ENCODE data around the gene SYT5. TPM values are rescaled to one million over a fixed set of nuclear protein-coding genes. Genes with fewer than 3 reads are reported as not detected.
A peak's percentile ranks its signal among the peaks of the same experiment; 100 is the strongest.

SYT5 gene
- total RNA-seq, 1 donor from 2014 or later: 0.29 TPM

DNA sequence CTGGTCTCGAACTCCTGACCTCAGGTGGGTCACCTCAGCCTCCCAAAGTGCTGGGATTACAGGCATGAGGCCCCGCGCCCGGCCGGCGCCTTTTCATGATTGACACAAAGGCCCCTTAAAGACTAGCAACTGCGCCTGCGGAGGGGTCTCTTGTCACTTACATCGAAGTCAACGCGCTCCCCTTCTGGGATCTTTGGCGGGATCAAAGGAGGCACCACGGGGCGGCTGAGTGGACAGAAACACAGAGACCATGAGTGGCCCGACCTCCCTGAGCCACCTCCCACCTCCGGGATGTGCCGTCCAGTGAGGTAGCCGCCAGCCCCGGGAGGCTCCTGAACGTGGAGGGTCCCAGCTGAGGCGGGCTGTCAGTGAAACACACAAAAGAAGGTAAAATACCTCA, 38.4 kb downstream of the SYT5 start:
- TF ChIP-seq, protein P1, sequence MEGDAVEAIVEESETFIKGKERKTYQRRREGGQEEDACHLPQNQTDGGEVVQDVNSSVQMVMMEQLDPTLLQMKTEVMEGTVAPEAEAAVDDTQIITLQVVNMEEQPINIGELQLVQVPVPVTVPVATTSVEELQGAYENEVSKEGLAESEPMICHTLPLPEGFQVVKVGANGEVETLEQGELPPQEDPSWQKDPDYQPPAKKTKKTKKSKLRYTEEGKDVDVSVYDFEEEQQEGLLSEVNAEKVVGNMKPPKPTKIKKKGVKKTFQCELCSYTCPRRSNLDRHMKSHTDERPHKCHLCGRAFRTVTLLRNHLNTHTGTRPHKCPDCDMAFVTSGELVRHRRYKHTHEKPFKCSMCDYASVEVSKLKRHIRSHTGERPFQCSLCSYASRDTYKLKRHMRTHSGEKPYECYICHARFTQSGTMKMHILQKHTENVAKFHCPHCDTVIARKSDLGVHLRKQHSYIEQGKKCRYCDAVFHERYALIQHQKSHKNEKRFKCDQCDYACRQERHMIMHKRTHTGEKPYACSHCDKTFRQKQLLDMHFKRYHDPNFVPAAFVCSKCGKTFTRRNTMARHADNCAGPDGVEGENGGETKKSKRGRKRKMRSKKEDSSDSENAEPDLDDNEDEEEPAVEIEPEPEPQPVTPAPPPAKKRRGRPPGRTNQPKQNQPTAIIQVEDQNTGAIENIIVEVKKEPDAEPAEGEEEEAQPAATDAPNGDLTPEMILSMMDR (conservative IDR thresholded peaks at IDR 0.05; ENCODE audit: low read depth, low read length): no peak
- no peak for DNase-seq (ENCODE audit: low read depth)
- no peak overlapping the region for H3K4me3 ChIP-seq (ENCODE audit: low read depth, low read length)

GRCh38 chr19:55137915-55138314, 42.2 kb downstream of the SYT5 start:
- TF ChIP-seq, protein P1 (conservative IDR thresholded peaks at IDR 0.05; ENCODE audit: low read depth, low read length): no peak
- DNase-seq (ENCODE audit: low read depth): no peak
- H3K4me3 ChIP-seq (ENCODE audit: low read depth, low read length): no peak overlapping the region

GRCh38 chr19:55136399-55137102, 43.5 kb downstream of the SYT5 start:
- no peak overlapping the region for H3K4me3 ChIP-seq (ENCODE audit: low read depth, low read length)
- TF ChIP-seq, protein P1 (conservative IDR thresholded peaks at IDR 0.05; ENCODE audit: low read depth, low read length): no peak
- DNase-seq (ENCODE audit: low read depth): no peak

DNA sequence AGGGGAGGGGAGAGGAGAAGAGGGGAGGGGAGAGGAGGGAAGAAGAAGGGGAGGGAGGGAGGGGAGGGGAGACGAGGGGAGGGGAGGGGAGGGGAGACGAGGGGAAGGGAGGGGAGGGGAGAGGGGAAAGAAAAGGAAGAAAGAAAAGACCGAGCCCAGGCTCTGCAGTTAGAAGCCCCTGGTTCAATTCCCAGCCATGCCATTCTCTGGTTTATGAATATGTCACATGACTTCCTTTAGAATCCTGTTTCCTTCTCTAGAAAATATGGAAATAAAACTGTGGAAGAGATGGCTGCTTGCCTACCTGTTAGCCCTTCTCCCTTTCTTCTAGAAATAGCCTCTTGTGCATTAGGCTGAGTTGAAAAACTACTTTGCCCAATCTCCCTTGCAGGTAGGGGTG, 45.4 kb downstream of the SYT5 start:
- TF ChIP-seq, protein P1 (conservative IDR thresholded peaks at IDR 0.05; ENCODE audit: low read depth, low read length): no peak
- H3K4me3 ChIP-seq (ENCODE audit: low read depth, low read length): no peak overlapping the region
- DNase-seq (ENCODE audit: low read depth): no peak

GRCh38 chr19:55133639-55134444, 46.2 kb downstream of the SYT5 start:
- H3K4me3 ChIP-seq (ENCODE audit: low read depth, low read length): no peak overlapping the region
- DNase-seq (ENCODE audit: low read depth): no peak
- TF ChIP-seq, protein P1 (conservative IDR thresholded peaks at IDR 0.05; ENCODE audit: low read depth, low read length): no peak

- TF ChIP-seq, protein P1 (conservative IDR thresholded peaks at IDR 0.05; ENCODE audit: low read depth, low read length): peak; percentile 37
- H3K4me3 ChIP-seq (ENCODE audit: low read depth, low read length): no peak overlapping the region
- no peak for DNase-seq (ENCODE audit: low read depth)
Observed at GRCh38 chr19:55132453-55133129, 47.5 kb downstream of the SYT5 start.

Data from epithelial cell of proximal tubule (primary cell).